GM06990 (cell line): ENCODE data around the gene SLC6A12.
"Not testable (repeated sequence)": the region's sequence is repeated elsewhere in the genome, so short reads cannot be mapped to it uniquely, and the experiment has no call there.

Experiments
- DNase-seq: peaks from one replicate; pipeline ENCODE4 v3.0.0-alpha.2; 2011; ENCODE audit not compliant: insufficient read length; ENCODE audit errors: extremely low read depth
- H3K27me3 ChIP-seq: replicated peaks from 2 replicates; pipeline ENCODE4 v1.6.0; 2011; ENCODE audit warnings: low read length; ENCODE audit not compliant: control insufficient read depth, insufficient read depth
- H3K36me3 ChIP-seq: 2 replicates; pipeline ENCODE4 v1.5.1; 2011; ENCODE audit warnings: low read length; ENCODE audit not compliant: control insufficient read depth, insufficient read depth
- H3K4me3 ChIP-seq: replicated peaks from 2 replicates; pipeline ENCODE4 v1.5.1; 2011; ENCODE audit warnings: low read depth, mild to moderate bottlenecking, control low read depth, low read length
- TF ChIP-seq, protein P1 (sequence below): IDR thresholded peaks from 2 replicates; pipeline ENCODE4 v1.5.1; 2011; ENCODE audit warnings: low read length, control low read depth, mild to moderate bottlenecking, inconsistent platforms; ENCODE audit not compliant: insufficient read depth, poor library complexity, severe bottlenecking

SLC6A12 gene

GRCh38 chr12:193261-193660 is 20.7 kb downstream of the SLC6A12 start:
- no peak for DNase-seq
- Histone ChIP-seq H3K36me3 (no peaks in the 10 kb centered on the region), H3K4me3 (no peak overlapping the region), H3K27me3 (no peaks in the 10 kb centered on the region; the same call in none of the 2 replicates)
- TF ChIP-seq, protein P1, sequence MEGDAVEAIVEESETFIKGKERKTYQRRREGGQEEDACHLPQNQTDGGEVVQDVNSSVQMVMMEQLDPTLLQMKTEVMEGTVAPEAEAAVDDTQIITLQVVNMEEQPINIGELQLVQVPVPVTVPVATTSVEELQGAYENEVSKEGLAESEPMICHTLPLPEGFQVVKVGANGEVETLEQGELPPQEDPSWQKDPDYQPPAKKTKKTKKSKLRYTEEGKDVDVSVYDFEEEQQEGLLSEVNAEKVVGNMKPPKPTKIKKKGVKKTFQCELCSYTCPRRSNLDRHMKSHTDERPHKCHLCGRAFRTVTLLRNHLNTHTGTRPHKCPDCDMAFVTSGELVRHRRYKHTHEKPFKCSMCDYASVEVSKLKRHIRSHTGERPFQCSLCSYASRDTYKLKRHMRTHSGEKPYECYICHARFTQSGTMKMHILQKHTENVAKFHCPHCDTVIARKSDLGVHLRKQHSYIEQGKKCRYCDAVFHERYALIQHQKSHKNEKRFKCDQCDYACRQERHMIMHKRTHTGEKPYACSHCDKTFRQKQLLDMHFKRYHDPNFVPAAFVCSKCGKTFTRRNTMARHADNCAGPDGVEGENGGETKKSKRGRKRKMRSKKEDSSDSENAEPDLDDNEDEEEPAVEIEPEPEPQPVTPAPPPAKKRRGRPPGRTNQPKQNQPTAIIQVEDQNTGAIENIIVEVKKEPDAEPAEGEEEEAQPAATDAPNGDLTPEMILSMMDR: no peak

DNA sequence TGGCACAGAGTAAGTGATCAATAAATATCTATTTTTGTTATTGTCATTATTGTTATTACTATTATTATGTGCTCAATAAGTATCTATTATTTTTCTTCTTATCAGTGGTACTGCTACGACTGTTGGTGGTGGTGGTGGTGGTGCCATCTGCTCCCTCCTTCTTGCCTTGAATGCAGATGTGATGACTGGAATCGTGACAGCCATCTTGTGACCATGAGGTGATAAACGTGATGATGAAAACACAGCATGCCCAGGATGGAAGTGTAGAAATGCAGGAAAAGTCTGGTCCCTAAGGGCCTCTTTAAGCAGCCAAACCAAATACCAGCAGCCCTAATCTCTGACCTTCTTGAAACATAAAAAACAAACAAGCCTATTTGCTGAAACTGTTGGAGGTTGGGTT is 22.4 kb downstream of the SLC6A12 start:
- H3K4me3 ChIP-seq: no peak overlapping the region
- no peak for DNase-seq
- H3K27me3 ChIP-seq: no peaks in the 10 kb centered on the region; the same call in none of the 2 replicates
- TF ChIP-seq, protein P1: no peak
- no peaks in the 10 kb centered on the region for H3K36me3 ChIP-seq

GRCh38 chr12:190881-191280 is 23.1 kb downstream of the SLC6A12 start:
- no peaks in the 10 kb centered on the region for H3K36me3 ChIP-seq
- no peak overlapping the region for H3K4me3 ChIP-seq
- TF ChIP-seq, protein P1: no peak
- no peaks in the 10 kb centered on the region; the same call in none of the 2 replicates for H3K27me3 ChIP-seq
- DNase-seq: no peak

- Histone ChIP-seq H3K27me3 (no peaks in the 10 kb centered on the region; the same call in 1 of the 2 replicates), H3K4me3 (no peak overlapping the region), H3K36me3 (no peaks in the 10 kb centered on the region)
- DNase-seq: no peak
- TF ChIP-seq, protein P1: no peak
Observed at GRCh38 chr12:189622-189962, 24.4 kb downstream of the SLC6A12 start.

DNA sequence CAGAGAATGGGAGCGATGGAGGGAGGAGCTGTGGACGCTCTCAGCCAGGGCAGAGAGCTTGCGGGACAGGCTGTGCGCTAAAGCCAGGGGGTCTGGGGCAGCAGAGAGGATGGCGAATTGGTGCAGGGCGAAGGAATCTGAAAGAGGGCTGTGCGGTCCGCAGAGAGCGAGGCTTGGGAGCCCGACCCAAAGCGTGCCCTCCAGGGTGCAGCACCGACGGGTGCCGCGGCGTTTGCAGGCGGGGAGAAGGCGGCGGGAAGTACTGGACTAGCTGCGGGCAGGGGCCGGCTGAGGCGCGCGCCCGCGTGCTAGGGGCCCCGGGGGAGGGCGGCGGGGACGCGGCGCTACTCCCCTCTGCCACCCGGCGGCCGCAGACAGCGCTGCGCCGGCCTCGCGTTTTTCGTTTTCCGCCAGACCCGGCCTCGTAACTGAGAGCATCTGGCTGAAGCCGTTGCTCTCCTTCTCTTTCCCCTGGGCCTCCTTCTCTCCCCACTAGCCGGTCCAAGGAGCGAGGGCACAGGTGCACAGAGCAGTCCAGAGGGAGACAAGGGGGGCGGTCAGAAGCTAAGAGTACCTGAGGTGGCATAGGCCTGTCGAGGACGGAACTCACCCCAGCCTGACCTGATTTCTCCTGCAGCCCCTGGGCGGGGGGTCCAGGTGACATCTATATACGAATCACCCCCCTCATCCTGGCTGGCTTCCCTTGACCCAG is 24.9 kb downstream of the SLC6A12 start:
- H3K4me3 ChIP-seq: no peak overlapping the region

GRCh38 chr12:187986-188909 is 25.7 kb downstream of the SLC6A12 start:
- not testable (repeated sequence) for H3K36me3 ChIP-seq, H3K27me3 ChIP-seq, H3K4me3 ChIP-seq, DNase-seq

More for the DNA sequence above, 24.9 kb downstream of the SLC6A12 start:
- TF ChIP-seq, protein P1: no peak
- peak; percentile 25 for DNase-seq
- Histone ChIP-seq H3K36me3 (no peaks in the 10 kb centered on the region), H3K27me3 (no peaks in the 10 kb centered on the region; the same call in 1 of the 2 replicates)
